ENCODE measurements around the gene C22orf23. TPM values are rescaled to one million over a fixed set of nuclear protein-coding genes. Genes with fewer than 3 reads are reported as not detected.

Gene C22orf23
- total RNA-seq, 1 experiment from 2014 or later = 0.47 TPM

GRCh38 chr22:37894939-37895670 lies 58.3 kb downstream of the C22orf23 start:
- ChIA-PET CTCF (no interaction called here), RAD21 (ENCODE audit: low non-redundant PET in 1 of 2, low total read pairs in 2 of 2, uncharacterized antibody in 2 of 2, unreplicated experiment in 2 of 2) (interaction anchor here in 1 of 2 experiments (0.6 kb wide), 1 partner anchor 130 kb away, joined by 6 read pairs; no protein-coding TSS in a partner anchor), POLR2A (interaction anchor here (0.8 to 2.2 kb wide), 2 partner anchors 10 to 88 kb away, joined by 3 to 11 read pairs; partner anchors contain the start of genes GCAT and MICALL1)
- Histone ChIP-seq H2AFZ (ENCODE audit: low read depth, low read length, poor library complexity, severe bottlenecking) (no peak overlapping the region), H3K9me2 (ENCODE audit: insufficient read depth) (no peaks in the 10 kb centered on the region), H3K4me3 (replicated peaks in 1 of 2; ENCODE audit: low read depth in 1 of 2, low read length in 2 of 2) (peak overlapping the region in 1 of 2 experiments; percentile 25; a peak in 1 of 4 replicates), H3K4me1 (ENCODE audit: control insufficient read depth in 1 of 2, insufficient read depth in 2 of 2, low read length in 2 of 2) (peaks cover 59 to 72% of the 10 kb centered on the region in 2 experiments), H3K27ac (ENCODE audit: low read depth, low read length) (peak overlapping the region; percentile 76), H3K79me2 (ENCODE audit: insufficient read depth, low read length) (no peaks in the 10 kb centered on the region), H3K36me3 (ENCODE audit: control insufficient read depth in 1 of 2, insufficient read depth in 2 of 2, low read length in 2 of 2) (peaks cover 0 to under 1% of the 10 kb centered on the region in 2 experiments; a peak in 2 of 4 replicates), H4K20me1 (ENCODE audit: insufficient read depth) (no peaks in the 10 kb centered on the region), H3K4me2 (ENCODE audit: low read length) (peak overlapping the region; percentile 61), H3K9me3 (ENCODE audit: control insufficient read depth in 1 of 2, insufficient read depth in 1 of 2, low read depth in 1 of 2, low read length in 2 of 2) (no peaks in the 10 kb centered on the region), H3K9ac (ENCODE audit: low read length) (peak overlapping the region; percentile 36; the same call in 1 of the 2 replicates), H3K27me3 (ENCODE audit: insufficient read depth, low read length) (no peaks in the 10 kb centered on the region)
- BruUV-seq (replicated peaks) = no TSS peak
- ATAC-seq (peak; percentile 7; the same call in 1 of the 2 replicates), DNase-seq (ENCODE audit: low read depth, low spot score) (no peak)
- intact Hi-C loops (cut with micrococcal nuclease) = no loop called here
- TF ChIP-seq MAX (IDR thresholded peaks at IDR 0.05) (no peak), SP1 (IDR thresholded peaks at IDR 0.05; ENCODE audit: low read depth) (peak; percentile 46; the same call in 1 of the 2 replicates), POLR2AphosphoS5 (IDR thresholded peaks at IDR 0.05; ENCODE audit: low read depth, low read length) (0 out of 2 replicates have a peak, but pooled peaks have one; percentile 5)

GRCh38 chr22:37893583-37893983 lies 59.8 kb downstream of the C22orf23 start:
- H3K4me2 ChIP-seq (ENCODE audit: low read length) = 0 out of 2 replicates have a peak overlapping the region, but pooled peaks have one; percentile 3
- no peak overlapping the region for H2AFZ ChIP-seq (ENCODE audit: low read depth, low read length, poor library complexity, severe bottlenecking)
- no peaks in the 10 kb centered on the region for H3K27me3 ChIP-seq (ENCODE audit: insufficient read depth, low read length)
- H3K27ac ChIP-seq (ENCODE audit: low read depth, low read length) = peak overlapping the region; percentile 13
- H3K9ac ChIP-seq (ENCODE audit: low read length) = no peak overlapping the region
- ChIA-PET POLR2A (interaction anchor here (1.8 kb wide), 1 partner anchor 12 kb away, joined by 7 read pairs; no protein-coding TSS in a partner anchor), CTCF (interaction anchor here (1.0 kb wide), 1 partner anchor 13 kb away, joined by 4 read pairs; the partner anchor contains the start of gene MICALL1), RAD21 (ENCODE audit: low non-redundant PET in 1 of 2, low total read pairs in 2 of 2, uncharacterized antibody in 2 of 2, unreplicated experiment in 2 of 2) (no interaction called here)
- no peaks in the 10 kb centered on the region for H3K79me2 ChIP-seq (ENCODE audit: insufficient read depth, low read length)
- no peaks in the 10 kb centered on the region for H3K9me2 ChIP-seq (ENCODE audit: insufficient read depth)
- no peaks in the 10 kb centered on the region for H4K20me1 ChIP-seq (ENCODE audit: insufficient read depth)
- H3K4me1 ChIP-seq (ENCODE audit: control insufficient read depth in 1 of 2, insufficient read depth in 2 of 2, low read length in 2 of 2) = peaks cover 50 to 61% of the 10 kb centered on the region in 2 experiments
- peaks cover 9 to 11% of the 10 kb centered on the region in 2 experiments for H3K36me3 ChIP-seq (ENCODE audit: control insufficient read depth in 1 of 2, insufficient read depth in 2 of 2, low read length in 2 of 2)
- H3K4me3 ChIP-seq (replicated peaks in 1 of 2; ENCODE audit: low read depth in 1 of 2, low read length in 2 of 2) = no peak overlapping the region
- H3K9me3 ChIP-seq (ENCODE audit: control insufficient read depth in 1 of 2, insufficient read depth in 1 of 2, low read depth in 1 of 2, low read length in 2 of 2) = no peaks in the 10 kb centered on the region
- intact Hi-C loops (cut with micrococcal nuclease) = no loop called here
- ATAC-seq (no peak), DNase-seq (ENCODE audit: low read depth, low spot score) (no peak)
- no TSS peak for BruUV-seq (replicated peaks)
- TF ChIP-seq ZBTB33 (IDR thresholded peaks at IDR 0.05; ENCODE audit: extremely low read depth, insufficient replicate concordance, low read length) (no peak), EZH2 (IDR thresholded peaks at IDR 0.05) (no peak), POLR2A (IDR thresholded peaks at IDR 0.05; ENCODE audit: borderline replicate concordance, extremely low read depth, insufficient read depth, insufficient read length) (no peak), EZH2phosphoT487 (IDR thresholded peaks at IDR 0.05; ENCODE audit: borderline replicate concordance) (no peak), MAX (IDR thresholded peaks at IDR 0.05) (no peak), RAD21 (IDR thresholded peaks at IDR 0.05; ENCODE audit: low read depth) (no peak), ZNF274 (IDR thresholded peaks at IDR 0.05; ENCODE audit: low read depth, low read length) (no peak), POLR2AphosphoS5 (IDR thresholded peaks at IDR 0.05; ENCODE audit: low read depth, low read length) (no peak), CEBPB (IDR thresholded peaks at IDR 0.05; ENCODE audit: low read depth) (no peak), FOSL1 (IDR thresholded peaks at IDR 0.05; ENCODE audit: low read depth) (no peak), REST (IDR thresholded peaks at IDR 0.05; ENCODE audit: low read depth) (no peak)
